Measurements from ENCODE around the gene TWIST1.
A peak's percentile ranks its signal among the peaks of the same experiment; 100 is the strongest.

Gene TWIST1

DNA sequence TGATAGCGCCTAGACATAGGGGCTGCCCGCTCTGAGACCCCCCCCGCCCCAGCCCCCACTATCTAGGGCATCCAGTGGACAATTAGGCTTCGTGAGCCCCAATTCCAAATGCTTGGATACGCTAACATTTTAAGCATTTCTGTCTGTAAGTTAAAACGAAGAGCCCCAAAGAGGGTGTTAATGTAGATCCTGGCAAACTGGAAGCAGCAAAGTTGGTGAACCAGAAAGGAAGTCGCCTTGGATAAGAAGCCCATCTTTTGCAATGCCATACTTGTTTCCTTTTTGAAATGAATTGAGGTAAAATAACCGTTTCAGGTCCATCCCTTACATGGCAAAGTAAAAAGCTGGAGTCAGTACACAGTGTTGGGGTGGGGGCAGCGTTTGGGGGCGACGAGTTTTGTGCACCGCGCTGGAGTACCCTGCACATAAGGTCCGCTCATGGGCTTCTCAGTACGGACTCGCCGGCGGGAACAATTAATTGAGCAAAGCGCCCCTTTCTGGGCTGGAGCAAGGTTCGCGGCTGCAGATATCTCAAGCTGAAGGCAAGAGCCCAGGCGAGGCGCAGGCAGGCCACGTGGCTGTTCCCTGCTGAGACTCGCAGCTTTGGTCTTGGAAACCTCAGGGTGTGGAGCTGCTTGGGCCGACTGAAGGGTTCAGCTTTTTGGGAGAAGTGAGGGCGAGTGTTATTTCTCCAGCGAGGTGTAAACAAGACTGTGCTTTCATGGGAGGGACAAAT lies 1.4 kb upstream of the TWIST1 start:
- TF ChIP-seq, protein P1, sequence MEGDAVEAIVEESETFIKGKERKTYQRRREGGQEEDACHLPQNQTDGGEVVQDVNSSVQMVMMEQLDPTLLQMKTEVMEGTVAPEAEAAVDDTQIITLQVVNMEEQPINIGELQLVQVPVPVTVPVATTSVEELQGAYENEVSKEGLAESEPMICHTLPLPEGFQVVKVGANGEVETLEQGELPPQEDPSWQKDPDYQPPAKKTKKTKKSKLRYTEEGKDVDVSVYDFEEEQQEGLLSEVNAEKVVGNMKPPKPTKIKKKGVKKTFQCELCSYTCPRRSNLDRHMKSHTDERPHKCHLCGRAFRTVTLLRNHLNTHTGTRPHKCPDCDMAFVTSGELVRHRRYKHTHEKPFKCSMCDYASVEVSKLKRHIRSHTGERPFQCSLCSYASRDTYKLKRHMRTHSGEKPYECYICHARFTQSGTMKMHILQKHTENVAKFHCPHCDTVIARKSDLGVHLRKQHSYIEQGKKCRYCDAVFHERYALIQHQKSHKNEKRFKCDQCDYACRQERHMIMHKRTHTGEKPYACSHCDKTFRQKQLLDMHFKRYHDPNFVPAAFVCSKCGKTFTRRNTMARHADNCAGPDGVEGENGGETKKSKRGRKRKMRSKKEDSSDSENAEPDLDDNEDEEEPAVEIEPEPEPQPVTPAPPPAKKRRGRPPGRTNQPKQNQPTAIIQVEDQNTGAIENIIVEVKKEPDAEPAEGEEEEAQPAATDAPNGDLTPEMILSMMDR (IDR thresholded peaks at IDR 0.05; ENCODE audit: insufficient read depth, missing control alignments), result no peak
- DNase-seq (ENCODE audit: insufficient read length, low spot score) (no peak), FAIRE-seq (no peak)

DNA sequence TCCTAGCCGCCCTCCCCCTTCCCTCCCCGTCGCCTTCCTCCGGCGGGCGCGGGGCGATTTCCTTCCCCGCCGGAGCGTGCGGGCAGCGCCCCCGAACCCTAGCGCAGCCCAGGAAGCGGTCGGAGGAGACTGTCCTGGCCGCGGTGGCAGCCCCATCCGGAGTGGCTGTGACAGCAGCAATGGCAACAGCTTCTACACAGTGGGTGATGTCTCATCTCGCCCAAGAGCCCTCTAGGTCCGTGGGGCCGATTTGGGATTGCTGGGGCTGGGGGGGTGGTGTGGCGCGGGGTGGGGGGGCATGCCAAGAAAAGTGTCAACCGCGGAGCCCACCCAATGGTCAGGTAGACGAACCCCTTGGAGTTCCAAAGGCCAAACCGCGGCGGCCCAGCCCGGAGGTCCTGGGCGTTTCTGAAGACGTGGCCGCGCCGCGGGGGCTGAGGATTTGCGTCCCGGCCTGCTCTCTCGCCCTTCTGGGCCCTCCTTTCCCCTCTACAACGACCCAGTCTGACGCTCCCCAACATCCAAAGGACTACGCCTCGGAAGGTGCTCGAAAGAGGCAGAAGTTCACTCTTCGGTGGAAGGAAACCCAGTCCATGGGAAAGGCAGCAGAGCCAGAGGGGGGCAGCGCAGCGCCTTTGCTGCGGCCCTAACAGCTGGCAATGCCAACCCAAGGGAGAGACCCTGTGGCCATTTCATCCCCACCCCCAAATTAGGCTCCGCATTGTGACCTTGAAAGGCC lies 603 bp upstream of the TWIST1 start:
- DNase-seq (ENCODE audit: insufficient read length, low spot score), result no peak
- TF ChIP-seq, protein P1 (IDR thresholded peaks at IDR 0.05; ENCODE audit: insufficient read depth, missing control alignments), result peak; percentile 47
- FAIRE-seq, result no peak

DNA sequence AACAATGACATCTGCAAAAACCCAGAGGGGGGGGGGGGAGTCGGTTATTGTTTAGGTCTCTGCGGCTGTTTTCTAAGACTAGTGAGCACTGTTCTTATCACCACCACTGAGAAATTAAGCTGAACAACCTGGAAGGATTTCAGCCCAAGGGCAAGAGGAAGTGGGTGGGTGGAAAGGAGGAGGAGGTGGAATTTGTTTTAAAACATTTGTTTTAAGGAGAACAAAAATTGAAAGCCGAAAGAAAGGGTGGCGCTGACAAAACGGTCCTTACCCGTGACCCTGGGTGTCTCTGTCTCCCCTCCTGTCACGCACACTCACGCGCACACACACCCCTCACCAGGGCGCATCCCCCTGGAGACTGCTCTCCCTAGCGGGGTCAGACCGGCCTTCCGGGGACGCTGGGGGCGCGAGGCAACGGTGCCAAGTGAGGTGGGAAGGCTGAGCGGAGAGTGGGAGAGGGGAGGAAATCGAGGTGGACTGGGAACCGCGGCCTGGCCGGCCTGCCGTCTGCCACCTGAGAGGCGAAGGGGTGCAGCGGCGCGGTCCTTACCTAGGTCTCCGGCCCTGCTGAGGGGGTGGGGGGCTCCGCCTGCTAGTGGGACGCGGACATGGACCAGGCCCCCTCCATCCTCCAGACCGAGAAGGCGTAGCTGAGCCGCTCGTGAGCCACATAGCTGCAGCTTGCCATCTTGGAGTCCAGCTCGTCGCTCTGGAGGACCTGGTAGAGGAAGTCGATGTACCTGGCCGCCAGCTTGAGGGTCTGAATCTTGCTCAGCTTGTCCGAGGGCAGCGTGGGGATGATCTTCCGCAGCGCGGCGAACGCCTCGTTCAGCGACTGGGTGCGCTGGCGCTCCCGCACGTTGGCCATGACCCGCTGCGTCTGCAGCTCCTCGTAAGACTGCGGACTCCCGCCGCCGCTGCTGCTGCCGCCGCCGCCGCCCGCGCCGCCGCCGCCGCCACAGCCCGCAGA lies 1.0 kb downstream of the TWIST1 start:
- no peak for DNase-seq (ENCODE audit: insufficient read length, low spot score)
- FAIRE-seq, result no peak
- TF ChIP-seq, protein P1 (IDR thresholded peaks at IDR 0.05; ENCODE audit: insufficient read depth, missing control alignments), result no peak

DNA sequence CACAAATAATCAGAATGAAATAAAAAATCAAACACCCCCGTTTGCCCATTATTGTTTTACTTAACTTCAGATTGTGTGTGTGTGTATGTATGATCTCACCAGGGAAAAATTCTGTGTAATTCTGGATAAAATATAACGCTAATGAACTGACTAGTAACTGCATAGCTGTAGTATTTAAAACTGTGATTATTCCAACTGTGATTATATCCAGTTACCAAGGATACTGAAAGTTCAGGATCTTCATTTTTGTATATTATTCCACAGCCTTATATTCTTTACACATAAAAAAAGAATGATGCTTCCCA lies 2.9 kb downstream of the TWIST1 start:
- FAIRE-seq, result no peak
- DNase-seq (ENCODE audit: insufficient read length, low spot score), result no peak
- TF ChIP-seq, protein P1 (IDR thresholded peaks at IDR 0.05; ENCODE audit: insufficient read depth, missing control alignments), result no peak

DNA sequence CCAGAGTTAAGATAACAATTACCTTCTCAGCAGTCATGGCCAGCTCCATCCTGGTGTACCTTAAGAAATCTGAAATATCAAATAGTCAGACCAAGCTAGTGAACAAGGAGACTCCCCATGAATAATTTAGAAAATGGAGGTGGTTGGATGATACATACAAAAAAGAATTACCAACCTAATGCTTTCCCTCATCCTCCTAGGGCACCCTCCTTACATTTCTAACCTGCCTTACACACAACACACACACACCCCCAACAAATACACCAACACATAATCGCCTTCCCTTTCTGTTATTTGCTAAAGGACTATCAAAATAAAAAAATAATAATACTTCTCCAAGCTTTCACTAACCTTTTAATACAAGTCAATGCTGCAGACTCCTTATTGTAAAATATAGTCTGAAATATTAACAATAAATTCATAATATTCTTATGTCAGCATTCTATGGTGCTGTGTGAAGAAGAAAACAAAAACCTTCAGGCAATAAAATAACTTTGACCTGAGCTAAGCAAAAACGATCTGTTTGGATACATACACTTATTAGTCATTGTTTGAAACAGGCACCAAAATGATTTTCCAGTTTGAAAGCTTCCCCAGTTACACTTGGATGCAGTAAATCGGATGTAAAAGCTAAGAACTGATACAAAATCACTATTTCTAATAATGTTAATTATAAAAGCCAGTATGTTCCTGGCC lies 3.4 kb downstream of the TWIST1 start:
- TF ChIP-seq, protein P1 (IDR thresholded peaks at IDR 0.05; ENCODE audit: insufficient read depth, missing control alignments), result no peak
- FAIRE-seq (no peak), DNase-seq (ENCODE audit: insufficient read length, low spot score) (no peak)

DNA sequence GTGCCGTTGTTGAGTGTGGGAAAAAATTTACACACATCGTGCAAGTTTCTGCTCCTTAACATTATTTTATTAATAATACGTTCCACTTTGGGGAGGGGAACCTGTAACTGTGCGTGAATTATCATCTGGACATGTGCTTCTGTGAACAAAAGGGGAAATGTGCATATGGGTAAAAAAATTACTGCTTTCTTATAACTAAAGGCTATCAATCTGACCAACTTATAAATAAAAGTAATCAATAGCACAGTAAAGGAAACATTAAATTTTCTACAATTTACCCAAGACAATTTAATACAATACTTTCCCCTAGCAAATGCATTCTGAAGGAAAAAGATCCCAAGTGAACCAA lies 4.5 kb downstream of the TWIST1 start:
- FAIRE-seq (no peak), DNase-seq (ENCODE audit: insufficient read length, low spot score) (no peak)
- TF ChIP-seq, protein P1 (IDR thresholded peaks at IDR 0.05; ENCODE audit: insufficient read depth, missing control alignments), result no peak

Measured in D721Med (cell line).